Activated T-helper 2 cell treated with anti-CD3 and anti-CD28 coated beads, Interferon-gamma antibody, Interleukin-2, Interleukin-4, amounts not matched to agents 10 μg/mL and 5 μg/mL and 100 μg/mL, durations not matched to agents 14 hours and 24 hours and 36 hours (primary cell): ENCODE results near the gene C19orf44. TPM values are rescaled to one million over a fixed set of nuclear protein-coding genes. Genes with fewer than 3 reads are reported as not detected.
A peak's percentile ranks its signal among the peaks of the same experiment; 100 is the strongest.
"Not testable (repeated sequence)": the region's sequence is repeated elsewhere in the genome, so short reads cannot be mapped to it uniquely, and the experiment has no call there.

Experiments used
- DNase-seq: peaks from one replicate; pipeline ENCODE4 v3.0.0; 2021; ENCODE audit warnings: low spot score
- H3K27ac Mint-ChIP-seq: one replicate; pipeline ENCODE4 v1.8.0; 2021; ENCODE audit warnings: mixed read lengths
- H3K27me3 Mint-ChIP-seq: one replicate; pipeline ENCODE4 v1.8.0; 2021; ENCODE audit warnings: low read depth, mixed read lengths
- H3K36me3 Mint-ChIP-seq: one replicate; pipeline ENCODE4 v1.8.0; 2021; ENCODE audit warnings: low read depth, mixed read lengths
- H3K4me1 Mint-ChIP-seq: one replicate; pipeline ENCODE4 v1.8.0; 2021; ENCODE audit warnings: low read depth, mixed read lengths
- H3K4me3 Mint-ChIP-seq: one replicate; pipeline ENCODE4 v1.8.0; 2021; ENCODE audit warnings: low read depth, mild to moderate bottlenecking, moderate library complexity, mixed read lengths
- H3K9me3 Mint-ChIP-seq: one replicate; pipeline ENCODE4 v1.8.0; 2021; ENCODE audit warnings: mixed read lengths
- intact Hi-C: fragments of 100-400 bp; cut with micrococcal nuclease; formaldehyde crosslinking; loops from one replicate; pipeline ENCODE4 v1.15.1; 2023
- total RNA-seq: library from RNA; stranded (reverse); gene quantifications from 2 replicates; pipeline ENCODE4 v1.2.3, GENCODE V29; 2022

C19orf44 gene
- total RNA-seq, 1 donor from 2014 or later: 3.8 TPM

GRCh38 chr19:16459680-16460079 lies 36.5 kb upstream of the C19orf44 start:
- Mint-ChIP-seq H3K36me3 (peaks cover 5% of the 10 kb centered on the region), H3K9me3 (no peaks in the 10 kb centered on the region), H3K27me3 (no peaks in the 10 kb centered on the region), H3K27ac (no peak overlapping the region), H3K4me3 (no peak overlapping the region), H3K4me1 (peaks cover 23% of the 10 kb centered on the region)
- no peak for DNase-seq
- intact Hi-C loops: no loop called here

- intact Hi-C loops: no loop called here
- H3K9me3 Mint-ChIP-seq: no peaks in the 10 kb centered on the region
- H3K4me1 Mint-ChIP-seq: peaks cover 23% of the 10 kb centered on the region
- H3K4me3 Mint-ChIP-seq: no peak overlapping the region
- no peaks in the 10 kb centered on the region for H3K27me3 Mint-ChIP-seq
- H3K27ac Mint-ChIP-seq: no peak overlapping the region
- no peak for DNase-seq
- H3K36me3 Mint-ChIP-seq: peaks cover 5% of the 10 kb centered on the region
These were observed 35.7 kb upstream of the C19orf44 start for GRCh38 chr19:16460454-16460853.

GRCh38 chr19:16461630-16462051 lies 34.6 kb upstream of the C19orf44 start:
- intact Hi-C loops: no loop called here
- H3K27ac Mint-ChIP-seq: no peak overlapping the region
- no peak overlapping the region for H3K4me3 Mint-ChIP-seq
- H3K9me3 Mint-ChIP-seq: no peaks in the 10 kb centered on the region
- H3K36me3 Mint-ChIP-seq: peaks cover 8% of the 10 kb centered on the region
- no peaks in the 10 kb centered on the region for H3K27me3 Mint-ChIP-seq
- H3K4me1 Mint-ChIP-seq: peaks cover 25% of the 10 kb centered on the region
- DNase-seq: no peak

GRCh38 chr19:16462757-16463250 lies 33.4 kb upstream of the C19orf44 start:
- H3K36me3 Mint-ChIP-seq: peaks cover 8% of the 10 kb centered on the region
- intact Hi-C loops: no loop called here
- no peak overlapping the region for H3K27ac Mint-ChIP-seq
- H3K4me1 Mint-ChIP-seq: peaks cover 18% of the 10 kb centered on the region
- no peak overlapping the region for H3K4me3 Mint-ChIP-seq
- no peaks in the 10 kb centered on the region for H3K27me3 Mint-ChIP-seq
- H3K9me3 Mint-ChIP-seq: no peaks in the 10 kb centered on the region
- DNase-seq: no peak

- Mint-ChIP-seq H3K4me3 (no peak overlapping the region), H3K4me1 (peaks cover 17% of the 10 kb centered on the region), H3K9me3 (no peaks in the 10 kb centered on the region), H3K27me3 (no peaks in the 10 kb centered on the region), H3K27ac (no peak overlapping the region), H3K36me3 (peaks cover 8% of the 10 kb centered on the region)
- DNase-seq: no peak
- intact Hi-C loops: no loop called here
These were observed 32.7 kb upstream of the C19orf44 start for GRCh38 chr19:16463341-16463990.

- Mint-ChIP-seq H3K9me3 (no peaks in the 10 kb centered on the region), H3K27ac (no peak overlapping the region), H3K27me3 (no peaks in the 10 kb centered on the region), H3K36me3 (peaks cover 13% of the 10 kb centered on the region), H3K4me3 (no peak overlapping the region), H3K4me1 (peaks cover 17% of the 10 kb centered on the region)
- intact Hi-C loops: no loop called here
- no peak for DNase-seq
These were observed 32.1 kb upstream of the C19orf44 start for GRCh38 chr19:16463991-16464575.

GRCh38 chr19:16465239-16465638 lies 31.0 kb upstream of the C19orf44 start:
- H3K4me3 Mint-ChIP-seq: no peak overlapping the region
- H3K4me1 Mint-ChIP-seq: peaks cover 21% of the 10 kb centered on the region
- intact Hi-C loops: no loop called here
- H3K27ac Mint-ChIP-seq: no peak overlapping the region
- H3K36me3 Mint-ChIP-seq: peaks cover 19% of the 10 kb centered on the region
- no peaks in the 10 kb centered on the region for H3K27me3 Mint-ChIP-seq
- DNase-seq: no peak
- H3K9me3 Mint-ChIP-seq: no peaks in the 10 kb centered on the region

GRCh38 chr19:16466802-16467427 lies 29.3 kb upstream of the C19orf44 start:
- peaks cover 19% of the 10 kb centered on the region for H3K36me3 Mint-ChIP-seq
- H3K9me3 Mint-ChIP-seq, H3K4me3 Mint-ChIP-seq, intact Hi-C loops, H3K27me3 Mint-ChIP-seq, H3K27ac Mint-ChIP-seq, DNase-seq: not testable (repeated sequence)
- peaks cover 25% of the 10 kb centered on the region for H3K4me1 Mint-ChIP-seq

- Mint-ChIP-seq H3K27me3 (no peaks in the 10 kb centered on the region), H3K4me1 (peaks cover 25% of the 10 kb centered on the region), H3K27ac (no peak overlapping the region), H3K4me3 (no peak overlapping the region), H3K9me3 (no peaks in the 10 kb centered on the region), H3K36me3 (peaks cover 19% of the 10 kb centered on the region)
- intact Hi-C loops: no loop called here
- no peak for DNase-seq
These were observed 28.6 kb upstream of the C19orf44 start for GRCh38 chr19:16467581-16467980.

- Mint-ChIP-seq H3K9me3 (no peaks in the 10 kb centered on the region), H3K4me3 (peak overlapping the region; percentile 87), H3K4me1 (peaks cover 19% of the 10 kb centered on the region), H3K27me3 (peaks cover 3% of the 10 kb centered on the region), H3K27ac (no peak overlapping the region), H3K36me3 (peaks cover 15% of the 10 kb centered on the region)
- DNase-seq: no peak
- intact Hi-C loops: no loop called here
These were observed 25.7 kb upstream of the C19orf44 start for GRCh38 chr19:16470541-16470910.

GRCh38 chr19:16470911-16471811 lies 25.0 kb upstream of the C19orf44 start:
- Mint-ChIP-seq H3K4me1 (peaks cover 18% of the 10 kb centered on the region), H3K27ac (no peak overlapping the region), H3K36me3 (peaks cover 13% of the 10 kb centered on the region), H3K27me3 (peaks cover 3% of the 10 kb centered on the region), H3K9me3 (no peaks in the 10 kb centered on the region), H3K4me3 (peak overlapping the region; percentile 87)
- intact Hi-C loops: loop anchor here (1.0 kb wide), 1 partner anchor 25 kb away; the partner anchor contains the start of genes C19orf44 and CALR3
- peak; percentile 22 for DNase-seq

GRCh38 chr19:16472559-16472899 lies 23.7 kb upstream of the C19orf44 start:
- DNase-seq, H3K9me3 Mint-ChIP-seq, H3K27ac Mint-ChIP-seq, H3K27me3 Mint-ChIP-seq, intact Hi-C loops: not testable (repeated sequence)
- Mint-ChIP-seq H3K4me3 (peak overlapping the region; percentile 78), H3K36me3 (peaks cover 11% of the 10 kb centered on the region), H3K4me1 (peaks cover 15% of the 10 kb centered on the region)
